Measurements from ENCODE around the gene TUBGCP2.

Gene TUBGCP2

GRCh38 chr10:133251388-133252222 is 57.1 kb downstream of the TUBGCP2 start:
- Histone ChIP-seq H3K4me2 (ENCODE audit: low read length) (no peak overlapping the region), H3K9ac (no peak overlapping the region), H3K4me1 (no peaks in the 10 kb centered on the region), H2AFZ (no peak overlapping the region), H3K36me3 (ENCODE audit: control insufficient read depth, insufficient read depth, low read length) (no peaks in the 10 kb centered on the region), H3K9me3 (ENCODE audit: control insufficient read depth, low read length) (no peaks in the 10 kb centered on the region), H3K79me2 (no peaks in the 10 kb centered on the region), H3K4me3 (ENCODE audit: low read depth, low read length) (no peak overlapping the region), H3K27ac (no peak overlapping the region), H3K27me3 (ENCODE audit: control insufficient read depth, insufficient read depth, low read length) (no peaks in the 10 kb centered on the region)
- TF ChIP-seq CTCF (IDR thresholded peaks at IDR 0.05) = no peak

GRCh38 chr10:133249975-133250754 is 58.5 kb downstream of the TUBGCP2 start:
- Histone ChIP-seq H3K4me1 (no peaks in the 10 kb centered on the region), H3K4me2 (ENCODE audit: low read length) (no peak overlapping the region), H2AFZ (no peak overlapping the region), H3K9ac (no peak overlapping the region), H3K4me3 (ENCODE audit: low read depth, low read length) (no peak overlapping the region), H3K27ac (no peak overlapping the region), H3K36me3 (ENCODE audit: control insufficient read depth, insufficient read depth, low read length) (no peaks in the 10 kb centered on the region), H3K9me3 (ENCODE audit: control insufficient read depth, low read length) (no peaks in the 10 kb centered on the region), H3K27me3 (ENCODE audit: control insufficient read depth, insufficient read depth, low read length) (no peaks in the 10 kb centered on the region), H3K79me2 (no peaks in the 10 kb centered on the region)
- TF ChIP-seq CTCF (IDR thresholded peaks at IDR 0.05) = no peak

- Histone ChIP-seq H3K79me2 (no peaks in the 10 kb centered on the region), H3K27ac (no peak overlapping the region), H3K36me3 (ENCODE audit: control insufficient read depth, insufficient read depth, low read length) (no peaks in the 10 kb centered on the region), H2AFZ (no peak overlapping the region), H3K27me3 (ENCODE audit: control insufficient read depth, insufficient read depth, low read length) (no peaks in the 10 kb centered on the region), H3K4me3 (ENCODE audit: low read depth, low read length) (no peak overlapping the region), H3K9ac (no peak overlapping the region), H3K4me2 (ENCODE audit: low read length) (no peak overlapping the region), H3K4me1 (no peaks in the 10 kb centered on the region), H3K9me3 (ENCODE audit: control insufficient read depth, low read length) (no peaks in the 10 kb centered on the region)
- no peak for TF ChIP-seq CTCF (IDR thresholded peaks at IDR 0.05)
These were observed 59.4 kb downstream of the TUBGCP2 start for GRCh38 chr10:133249094-133249780.

GRCh38 chr10:133248334-133248715 is 60.3 kb downstream of the TUBGCP2 start:
- Histone ChIP-seq H3K4me3 (ENCODE audit: low read depth, low read length) (no peak overlapping the region), H3K4me1 (no peaks in the 10 kb centered on the region), H2AFZ (no peak overlapping the region), H3K79me2 (no peaks in the 10 kb centered on the region), H3K27me3 (ENCODE audit: control insufficient read depth, insufficient read depth, low read length) (no peaks in the 10 kb centered on the region), H3K36me3 (ENCODE audit: control insufficient read depth, insufficient read depth, low read length) (no peaks in the 10 kb centered on the region), H3K27ac (no peak overlapping the region), H3K9me3 (ENCODE audit: control insufficient read depth, low read length) (no peaks in the 10 kb centered on the region), H3K9ac (no peak overlapping the region), H3K4me2 (ENCODE audit: low read length) (no peak overlapping the region)
- no peak for TF ChIP-seq CTCF (IDR thresholded peaks at IDR 0.05)

All from parathyroid adenoma (tissue), 2 donors.